NOMO-1 (cell line): Measurements from ENCODE around the gene CERS6.

ENCODE experiments used
- DNase-seq, 2 experiments: peaks; one replicate each; lab custom pipeline; 2025; ENCODE audit not compliant: unreplicated experiment in 2 of 2; lab: John Stamatoyannopoulos, UW

Gene CERS6

GRCh38 chr2:168564641-168565040, 108.6 kb downstream of the CERS6 start:
- DNase-seq: no peak

- no peak for DNase-seq
Measured at GRCh38 chr2:168565112-168565511, 109.0 kb downstream of the CERS6 start.

DNA sequence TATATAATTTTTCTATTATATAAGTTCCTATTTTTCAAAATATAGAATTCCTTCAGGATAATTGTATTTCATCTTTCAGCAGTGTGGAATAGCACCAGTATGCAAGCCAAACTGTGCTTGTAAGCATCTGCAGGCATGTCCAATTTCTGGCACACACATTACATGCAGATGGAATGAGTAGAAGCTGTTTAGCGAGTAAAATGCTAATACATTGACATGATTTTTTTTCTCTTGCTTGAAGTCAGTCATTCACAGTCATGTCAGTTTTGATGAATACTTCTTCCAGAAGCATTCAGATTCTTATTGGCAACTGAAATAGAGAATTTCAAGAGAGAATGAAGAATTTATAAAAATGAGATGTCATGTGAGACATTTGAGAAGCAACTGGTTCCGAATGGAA, 109.4 kb downstream of the CERS6 start:
- no peak for DNase-seq

GRCh38 chr2:168566974-168567665, 111.0 kb downstream of the CERS6 start:
- DNase-seq: no peak

DNA sequence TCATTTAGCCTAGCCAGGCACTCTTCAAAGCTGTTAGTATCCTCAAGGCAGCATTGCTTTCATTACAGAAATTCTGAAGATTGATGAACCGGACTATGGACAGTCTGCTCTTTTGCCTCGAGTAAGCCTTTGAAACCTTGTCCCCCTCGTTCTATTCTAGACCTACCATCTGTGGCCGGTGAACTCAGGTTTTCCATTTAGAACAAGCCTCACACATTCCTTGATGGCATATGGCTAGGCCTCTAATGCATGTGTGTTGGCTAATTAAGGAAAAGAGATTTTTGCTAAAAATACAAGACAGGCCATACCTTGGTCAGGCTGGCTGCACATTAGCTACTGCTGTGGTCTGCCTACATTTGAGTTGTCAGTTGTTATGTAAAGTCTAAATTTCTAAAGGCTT, 111.8 kb downstream of the CERS6 start:
- no peak for DNase-seq

DNA sequence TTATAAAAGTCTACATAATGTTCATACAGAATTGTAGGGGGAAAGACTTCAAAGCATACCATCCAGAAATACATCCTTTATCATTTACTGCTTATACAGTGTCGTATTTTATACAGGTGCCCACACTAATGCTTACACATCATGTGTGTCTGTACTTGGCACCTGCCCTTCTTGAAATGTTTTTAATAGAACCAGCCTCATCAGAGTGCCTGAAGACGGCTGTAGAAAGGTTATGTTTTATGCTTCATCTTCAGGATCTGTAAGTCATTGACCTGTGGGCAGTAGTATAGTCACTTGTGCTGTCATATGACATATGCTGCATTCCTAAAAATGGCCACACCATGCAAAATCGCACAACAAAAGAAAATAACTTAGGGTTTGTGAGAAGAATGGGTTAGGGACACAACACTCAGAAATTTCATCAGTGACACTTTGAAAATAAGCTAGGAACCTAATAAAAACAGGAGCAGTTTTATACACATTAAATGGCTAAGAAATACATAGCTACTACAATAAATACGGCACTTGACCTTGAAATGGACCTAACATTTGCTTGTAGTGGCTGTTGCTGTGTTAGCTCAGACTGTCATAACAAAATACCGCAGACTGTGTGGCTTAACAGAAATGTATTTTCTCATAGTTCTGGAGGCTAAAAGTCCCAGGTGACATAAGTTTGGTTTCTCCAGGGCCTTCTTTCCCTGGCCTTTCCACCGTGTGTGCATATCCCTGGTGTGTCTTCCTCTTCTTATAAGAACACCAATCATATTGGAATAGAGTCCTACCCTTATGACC, 112.6 kb downstream of the CERS6 start:
- no peak for DNase-seq

DNA sequence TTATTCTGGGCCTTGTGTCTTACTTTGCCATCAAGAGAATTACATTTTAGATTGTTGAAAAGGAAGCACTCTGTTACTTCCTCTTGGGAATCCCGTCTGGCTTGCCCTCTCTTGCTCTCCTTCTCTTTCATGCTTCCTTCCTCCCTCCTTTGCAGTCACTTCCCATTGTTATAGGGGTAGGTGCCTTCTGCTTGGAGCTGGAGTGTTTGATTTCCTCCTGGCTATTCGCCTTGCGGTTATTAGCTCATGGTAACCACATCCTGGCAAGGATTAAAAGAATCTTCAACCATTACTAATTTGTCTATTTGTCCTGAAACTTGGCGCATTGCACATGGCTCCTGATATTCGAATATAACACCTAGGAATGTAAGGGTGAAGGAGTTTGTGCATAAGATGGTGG, 115.0 kb downstream of the CERS6 start:
- DNase-seq: no peak

DNA sequence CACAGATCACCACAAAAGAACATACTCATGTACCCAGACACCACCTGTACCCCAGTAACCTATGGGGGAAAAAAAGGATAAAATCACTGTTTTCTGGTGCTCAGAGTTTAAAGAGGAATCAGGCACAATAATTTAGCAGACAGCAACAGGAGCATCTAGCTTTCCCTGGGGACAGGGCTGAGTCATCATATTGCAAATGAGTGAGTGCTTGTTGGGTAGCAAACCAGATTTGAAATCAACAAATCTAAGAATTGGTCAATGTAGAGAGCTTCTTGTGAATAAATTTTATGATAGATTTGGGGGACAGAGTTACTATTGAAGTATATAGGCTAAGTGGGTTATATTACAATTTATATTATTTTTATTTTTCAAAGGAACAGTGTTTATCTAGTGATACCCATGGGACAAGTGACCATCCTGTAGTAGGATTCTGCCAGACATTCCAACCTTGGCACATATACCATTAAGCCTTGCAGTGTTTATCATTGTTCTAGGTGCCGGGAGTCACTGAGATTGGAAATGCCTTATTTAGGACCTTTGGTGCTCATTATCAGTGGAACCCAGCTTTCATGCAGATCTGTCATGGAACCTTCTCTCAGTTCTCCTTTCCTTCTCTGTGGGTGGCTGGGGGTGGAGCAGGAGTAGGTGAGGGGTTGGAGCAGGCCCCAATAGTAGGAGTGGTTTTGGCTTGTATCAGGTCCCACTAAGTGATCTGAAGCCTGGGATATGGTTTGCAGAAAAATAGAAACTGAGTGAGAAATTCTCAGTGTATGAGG, 117.2 kb downstream of the CERS6 start:
- no peak for DNase-seq

GRCh38 chr2:168574856-168575630, 119.0 kb downstream of the CERS6 start:
- no peak for DNase-seq

GRCh38 chr2:168577885-168578284, 121.8 kb downstream of the CERS6 start:
- DNase-seq: no peak

DNA sequence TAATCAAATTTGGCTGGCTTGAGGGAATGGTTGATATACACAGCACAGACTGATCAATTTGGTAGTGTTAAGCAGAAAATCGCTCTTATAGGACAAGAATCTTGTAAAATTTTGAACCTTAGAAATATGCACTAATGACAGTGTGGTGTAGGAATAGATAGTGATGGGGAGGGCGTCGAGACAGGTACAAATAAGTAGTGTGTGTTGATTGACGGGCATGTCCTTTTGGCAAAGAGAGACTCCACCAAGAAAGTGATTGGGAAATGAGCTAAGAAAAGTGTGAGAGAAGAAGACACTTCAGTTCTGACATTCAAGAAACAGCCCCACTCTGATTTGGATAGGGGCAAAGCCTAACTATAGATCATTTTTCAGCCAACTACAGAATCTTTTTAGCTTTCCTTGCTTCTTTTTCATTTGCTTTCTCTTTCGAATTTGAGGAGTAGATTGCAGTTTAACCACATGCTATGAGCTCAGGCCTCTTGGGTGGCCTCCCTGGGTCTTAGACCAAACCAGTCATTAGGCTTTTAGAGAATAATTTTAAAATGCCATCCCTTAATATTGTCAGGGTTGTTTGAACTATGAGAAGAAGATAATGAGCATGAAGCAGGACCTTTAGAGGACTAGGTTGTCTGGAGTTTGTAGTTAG, 127.1 kb downstream of the CERS6 start:
- no peak for DNase-seq

GRCh38 chr2:168583710-168584521, 127.8 kb downstream of the CERS6 start:
- DNase-seq: no peak

DNA sequence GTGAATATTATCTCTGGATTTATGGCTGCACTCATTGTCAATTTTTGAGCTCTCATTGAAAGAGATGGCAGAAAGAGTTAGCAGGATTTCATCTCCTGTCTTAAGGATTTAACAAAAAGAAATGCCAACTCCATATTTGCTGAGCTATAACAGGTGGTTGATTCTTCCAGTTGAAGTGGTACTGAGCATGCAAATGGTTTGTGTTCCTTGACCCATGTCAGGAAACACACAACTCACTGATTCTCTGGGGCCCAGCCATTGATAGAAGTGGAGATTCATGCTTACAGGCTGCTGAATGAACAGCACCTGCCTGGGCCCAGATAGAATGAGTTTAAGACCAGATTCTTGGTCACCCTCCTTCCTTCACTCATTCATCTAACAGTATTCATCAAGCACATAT, 128.8 kb downstream of the CERS6 start:
- DNase-seq: no peak

- DNase-seq: peak; percentile 3 to 54
Measured at GRCh38 chr2:168585700-168586099, 129.6 kb downstream of the CERS6 start.

- DNase-seq: no peak
Measured at GRCh38 chr2:168587307-168587706, 131.2 kb downstream of the CERS6 start.

DNA sequence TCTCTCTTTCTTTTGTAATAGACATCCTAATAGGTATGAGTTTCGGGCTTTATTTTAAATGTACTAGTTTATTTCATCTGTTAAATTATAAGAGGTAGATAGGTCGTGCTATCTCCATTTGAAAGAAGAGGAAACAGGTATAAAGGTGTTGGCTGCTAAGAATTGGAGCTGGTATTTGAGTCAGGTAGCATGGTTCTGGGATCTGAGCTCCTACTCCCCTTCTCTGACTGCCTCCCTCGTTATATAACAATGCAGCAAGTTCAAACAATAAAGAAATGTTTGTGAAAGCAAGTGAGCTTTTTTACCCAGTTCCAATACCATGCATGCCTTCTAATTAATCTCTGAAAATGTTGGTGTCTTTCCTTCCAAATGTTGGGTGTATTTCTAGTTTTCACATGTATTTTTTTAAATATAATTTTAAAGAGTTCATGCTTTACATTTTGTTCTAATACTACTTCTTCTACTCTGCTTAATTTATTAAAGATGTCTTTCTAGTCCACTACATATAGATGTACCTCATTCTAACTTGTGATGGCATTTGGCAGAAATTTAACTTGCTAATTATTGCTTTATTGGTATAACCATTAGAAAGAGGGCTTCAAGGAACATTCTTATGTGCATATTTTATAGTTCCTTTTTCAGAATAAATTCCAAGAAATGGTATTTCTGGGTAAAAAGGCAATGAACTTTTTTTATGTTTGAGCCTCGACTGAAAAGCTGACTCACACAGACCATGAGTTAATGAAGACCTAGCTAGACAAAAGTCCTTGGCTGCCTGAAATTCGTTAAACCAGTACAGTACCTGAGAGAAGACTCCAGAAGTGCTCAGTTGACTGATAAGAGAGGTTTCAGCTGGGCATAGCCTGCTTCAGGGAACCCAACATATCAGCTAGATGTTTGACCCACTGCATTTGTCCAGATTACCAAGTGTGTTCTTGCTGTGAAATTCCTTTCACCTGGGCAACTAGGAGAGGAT, 133.5 kb downstream of the CERS6 start:
- no peak for DNase-seq

GRCh38 chr2:168592181-168592831, 136.2 kb downstream of the CERS6 start:
- DNase-seq: no peak

DNA sequence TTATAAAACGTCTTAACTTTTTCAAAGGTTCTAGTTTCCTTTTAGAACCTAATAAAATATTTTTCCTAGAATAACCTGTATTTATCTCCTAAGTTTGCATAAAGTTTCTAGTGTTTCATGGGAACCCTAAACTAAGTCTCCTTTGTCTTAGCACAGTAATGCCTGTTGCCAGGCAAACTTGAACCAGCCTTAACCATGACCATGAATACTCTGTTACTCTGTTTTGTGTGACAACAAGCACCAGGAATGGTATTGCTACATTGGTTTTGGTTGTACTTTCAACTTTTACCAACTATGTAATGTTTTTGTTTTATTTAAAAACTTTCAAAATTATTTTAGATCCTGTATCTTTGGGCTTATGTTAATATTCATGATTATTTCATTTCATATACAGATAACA, 137.6 kb downstream of the CERS6 start:
- no peak for DNase-seq
